SK-N-SH (cell line): ENCODE data around the gene H2AZ1. TPM values are rescaled to one million over a fixed set of nuclear protein-coding genes. Genes with fewer than 3 reads are reported as not detected.

Experiments used
- CTCF ChIA-PET: fragments of 300-600, 350-600 bp; formaldehyde crosslinking; extraction: SDS; loops from one replicate; lab custom pipeline; 2021; lab: Yijun Ruan, JAX
- POLR2A ChIA-PET: fragments of 350-600 bp; sonication (Branson Sonifier 250); formaldehyde crosslinking; extraction: SDS; loops from one replicate; lab custom pipeline; 2020; ENCODE audit warnings: antibody characterized with exemption, inconsistent platforms; lab: Yijun Ruan, JAX
- DNase-seq: peaks from one replicate; pipeline ENCODE4 v3.0.0; 2012
- H2AFZ ChIP-seq: fragments of 200-600 bp; sonication (generic); 2 replicates; pipeline ENCODE4 v1.8.1; 2016; ENCODE audit warnings: antibody characterized with exemption, mild to moderate bottlenecking, low read depth
- H3F3A ChIP-seq: fragments of 200-600 bp; sonication (generic); replicated peaks from 2 replicates; pipeline ENCODE3; 2016; ENCODE audit warnings: antibody characterized with exemption, mild to moderate bottlenecking; ENCODE audit not compliant: insufficient read depth
- H3K27ac ChIP-seq, 2 experiments: fragments of 200-500 bp in 1 of 2; fragments of 200-600 bp in 1 of 2; sonication (Bioruptor generic) in 1 of 2; sonication (generic), shearing (Covaris generic) in 1 of 2; 2 replicates each; pipeline versions ENCODE4 v1.5.1 to v1.6.1; 2014 to 2016; ENCODE audit warnings: low read depth in 2 of 2, inconsistent platforms in 1 of 2, low read length in 1 of 2, mild to moderate bottlenecking in 1 of 2, mixed read lengths in 1 of 2
- H3K27me3 ChIP-seq: fragments of 200-600 bp; sonication (generic), shearing (Covaris generic); 2 replicates; pipeline ENCODE4 v1.6.1; 2016; ENCODE audit warnings: mixed run types; ENCODE audit not compliant: insufficient read depth
- H3K36me3 ChIP-seq, 2 experiments: fragments of 200-500 bp in 1 of 2; fragments of 200-600 bp in 1 of 2; sonication (Bioruptor generic) in 1 of 2; sonication (generic) in 1 of 2; replicated peaks in 1 of 2; 2 replicates each; pipeline versions ENCODE3 to v1.5.1; 2014 to 2016; ENCODE audit warnings: low read length in 1 of 2, mild to moderate bottlenecking in 1 of 2; ENCODE audit not compliant: insufficient read depth in 2 of 2, control insufficient read depth in 1 of 2
- H3K4me1 ChIP-seq, 2 experiments: fragments of 200-500 bp in 1 of 2; fragments of 200-600 bp in 1 of 2; sonication (Bioruptor generic) in 1 of 2; sonication (generic), shearing (Covaris generic) in 1 of 2; 2 replicates each; pipeline versions ENCODE4 v1.5.1 to v1.6.1; 2014 to 2016; ENCODE audit warnings: low read depth in 1 of 2, low read length in 1 of 2, mixed run types in 1 of 2; ENCODE audit not compliant: insufficient read depth in 2 of 2, control insufficient read depth in 1 of 2
- H3K4me2 ChIP-seq: fragments of 200-600 bp; sonication (generic), shearing (Covaris generic); 2 replicates; pipeline ENCODE4 v1.6.1; 2017; ENCODE audit warnings: mixed run types
- H3K4me3 ChIP-seq, 2 experiments: fragments of 200-500 bp in 1 of 2; fragments of 200-600 bp in 1 of 2; sonication (Bioruptor generic) in 1 of 2; sonication (generic), shearing (Covaris generic) in 1 of 2; 2 replicates each; pipeline versions ENCODE4 v1.5.1 to v1.8.1; 2014 to 2016; ENCODE audit warnings: low read depth in 2 of 2, inconsistent platforms in 1 of 2, low read length in 1 of 2, mild to moderate bottlenecking in 1 of 2, mixed read lengths in 1 of 2, moderate library complexity in 1 of 2
- H3K79me2 ChIP-seq: fragments of 200-600 bp; sonication (generic); 2 replicates; pipeline ENCODE4 v1.8.1; 2017; ENCODE audit warnings: mild to moderate bottlenecking; ENCODE audit not compliant: insufficient read depth
- H3K9ac ChIP-seq: fragments of 200-600 bp; sonication (generic); 2 replicates; pipeline ENCODE4 v1.6.1; 2017; ENCODE audit warnings: mixed run types
- H3K9me2 ChIP-seq: fragments of 200-600 bp; sonication (generic); 2 replicates; pipeline ENCODE4 v1.6.1; 2017; ENCODE audit warnings: mixed run types
- H3K9me3 ChIP-seq: fragments of 200-600 bp; sonication (generic); 2 replicates; pipeline ENCODE4 v1.6.1; 2017; ENCODE audit warnings: mixed run types, mild to moderate bottlenecking, moderate library complexity
- H4K20me1 ChIP-seq: fragments of 200-600 bp; sonication (generic); 2 replicates; pipeline ENCODE4 v1.6.1; 2017; ENCODE audit warnings: mild to moderate bottlenecking, mixed run types; ENCODE audit not compliant: insufficient read depth
- CHD2 ChIP-seq: fragments of 150-350 bp; IDR thresholded peaks from 2 replicates; pipeline ENCODE4 v1.6.1; 2018; ENCODE audit warnings: low read length; ENCODE audit not compliant: partially characterized antibody
- ELF1 ChIP-seq: IDR thresholded peaks from 2 replicates; pipeline ENCODE4 v1.4.0; 2012
- EP300 ChIP-seq, 2 experiments: IDR thresholded peaks; 2 replicates each; pipeline versions ENCODE4 v1.4.0 to v1.6.1; 2012; ENCODE audit warnings: borderline replicate concordance in 1 of 2, low read depth in 1 of 2, low read length in 1 of 2
- FOXM1 ChIP-seq: IDR thresholded peaks from 2 replicates; pipeline ENCODE4 v1.4.0; 2012; ENCODE audit warnings: low read depth, mild to moderate bottlenecking
- GABPA ChIP-seq: IDR thresholded peaks from 2 replicates; pipeline ENCODE4 v1.4.0; 2012; ENCODE audit warnings: low read depth, mild to moderate bottlenecking
- GATA2 ChIP-seq: sonication (generic); formaldehyde crosslinking; IDR thresholded peaks from 2 replicates; pipeline ENCODE4 v1.5.0; 2020; ENCODE audit warnings: mild to moderate bottlenecking, missing genetic modification reagents
- MAX ChIP-seq: IDR thresholded peaks from 2 replicates; pipeline ENCODE4 v1.4.0; 2012; ENCODE audit warnings: low read depth
- NFIC ChIP-seq: IDR thresholded peaks from 2 replicates; pipeline ENCODE4 v1.4.0; 2012; ENCODE audit warnings: borderline replicate concordance
- NRF1 ChIP-seq: IDR thresholded peaks from 2 replicates; pipeline ENCODE4 v1.6.1; 2012; ENCODE audit warnings: low read depth, mild to moderate bottlenecking, low read length
- RAD21 ChIP-seq: IDR thresholded peaks from 2 replicates; pipeline ENCODE4 v1.6.1; 2012; ENCODE audit warnings: mild to moderate bottlenecking, low read length
- REST ChIP-seq: IDR thresholded peaks from 2 replicates; pipeline ENCODE4 v1.6.1; 2012; ENCODE audit warnings: mild to moderate bottlenecking, low read depth, low read length, moderate library complexity
- RXRA ChIP-seq: IDR thresholded peaks from 2 replicates; pipeline ENCODE4 v1.4.0; 2012; ENCODE audit warnings: low read depth, mild to moderate bottlenecking, borderline replicate concordance
- TEAD4 ChIP-seq: IDR thresholded peaks from 2 replicates; pipeline ENCODE4 v1.4.0; 2012; ENCODE audit warnings: mild to moderate bottlenecking, borderline replicate concordance; ENCODE audit not compliant: insufficient read depth
- USF1 ChIP-seq: IDR thresholded peaks from 2 replicates; pipeline ENCODE4 v1.4.0; 2012; ENCODE audit warnings: low read depth, borderline replicate concordance
- USF2 ChIP-seq: fragments of 150-350 bp; IDR thresholded peaks from 2 replicates; pipeline ENCODE4 v1.6.1; 2017; ENCODE audit warnings: antibody characterized with exemption, low read length, low read depth, borderline replicate concordance
- ZBTB33 ChIP-seq: IDR thresholded peaks from 2 replicates; pipeline ENCODE4 v1.4.0; 2012; ENCODE audit warnings: low read depth, borderline replicate concordance
- WGBS: methylation state at CpG from one replicate; pipeline ENCODE4 v1.1.6; 2017; ENCODE audit warnings: low lambda C conversion rate; 5-methylcytosine and 5-hydroxymethylcytosine counted together
- polyA plus RNA-seq, 3 experiments: library from polyadenylated mRNA; depleted of rRNA; stranded (reverse); fragments of >200 nt; gene quantifications; 2 replicates each; pipeline ENCODE4 v1.2.3, GENCODE V29; 2012

The H2AZ1 gene
- polyA plus RNA-seq, 1 of the 3 experiments (the other 2 are of a cell fraction) = 408 TPM

- DNase-seq = no peak
- ChIA-PET CTCF (interaction anchor here (0.5 to 3.5 kb wide), 11 partner anchors 44 to 1958 kb away, joined by 3 to 18 read pairs (median 3); partner anchors contain the start of gene LAMTOR3), POLR2A (interaction anchor here (1.5 to 2.6 kb wide), 2 partner anchors 9 to 53 kb away, joined by 3 to 16 read pairs; partner anchors contain the start of gene LAMTOR3)
- Histone ChIP-seq H3K9ac (peak overlapping the region; percentile 92), H3K27ac (peak overlapping the region; percentile 80 to 93), H3K27me3 (no peaks in the 10 kb centered on the region), H3K4me2 (peak overlapping the region; percentile 86), H3K9me3 (no peaks in the 10 kb centered on the region), H3F3A (peaks cover 25% of the 10 kb centered on the region), H3K4me3 (peak overlapping the region; percentile 80 to 86), H2AFZ (peak overlapping the region; percentile 30; the same call in 1 of the 2 replicates)
- TF ChIP-seq MAX = no peak
- TF ChIP-seq USF1 = no peak
- no peak for TF ChIP-seq TEAD4
- 0 out of 2 replicates have a peak, but pooled peaks have one; percentile 3 for TF ChIP-seq ZBTB33
- no peak for TF ChIP-seq GABPA
- TF ChIP-seq, all 33 proteins: peak for 1
- Histone ChIP-seq H3K36me3 (peaks cover 20 to 41% of the 10 kb centered on the region in 2 experiments), H3K4me1 (peaks cover 24% of the 10 kb centered on the region in 2 experiments), H3K79me2 (peaks cover 75% of the 10 kb centered on the region), H4K20me1 (peaks cover 33% of the 10 kb centered on the region), H3K9me2 (no peaks in the 10 kb centered on the region)
- 36% methylated on average over 8 of the region's 8 CpGs for WGBS
Measured at GRCh38 chr4:99947190-99947578, 2.9 kb downstream of the H2AZ1 start.

- Histone ChIP-seq H3K4me3 (peak within 1 kb of the TSS; percentile 80 to 86), H3K9me3 (no peaks in the 10 kb centered on the region), H3K27me3 (no peaks in the 10 kb centered on the region), H2AFZ (peak within 1 kb of the TSS; percentile 32), H3K4me1 (peaks cover 24% of the 10 kb centered on the region in 2 experiments), H4K20me1 (peaks cover 34% of the 10 kb centered on the region), H3K36me3 (peaks cover 20 to 47% of the 10 kb centered on the region in 2 experiments), H3F3A (peaks cover 26% of the 10 kb centered on the region), H3K9ac (peak within 1 kb of the TSS; percentile 92), H3K9me2 (no peaks in the 10 kb centered on the region), H3K4me2 (peak within 1 kb of the TSS; percentile 86), H3K27ac (peak within 1 kb of the TSS; percentile 80 to 93), H3K79me2 (peaks cover 81% of the 10 kb centered on the region)
- ChIA-PET POLR2A (interaction anchor here (1.5 to 2.6 kb wide), 2 partner anchors 8 to 52 kb away, joined by 3 to 16 read pairs; partner anchors contain the start of gene LAMTOR3), CTCF (interaction anchor here (0.5 to 3.5 kb wide), 11 partner anchors 9 to 1959 kb away, joined by 3 to 18 read pairs (median 3); partner anchors contain the start of genes LAMTOR3 and TRMT10A)
- peak; percentile 90 for DNase-seq
- 11% methylated on average over 13 of the region's 87 CpGs for WGBS
- TF ChIP-seq GABPA (peak; percentile 75), EP300 (IDR thresholded peaks at IDR 0.05; ENCODE audit: borderline replicate concordance in 1 of 2, low read depth in 1 of 2, low read length in 1 of 2) (no peak; a peak in 1 of 4 replicates), TEAD4 (no peak), REST (no peak), NRF1 (0 out of 2 replicates have a peak, but pooled peaks have one; percentile 26), USF2 (no peak), NFIC (no peak), RXRA (no peak), MAX (peak; percentile 54; the same call in 1 of the 2 replicates), GATA2 (CRISPR knock-in tag) (no peak), ELF1 (peak; percentile 73), RAD21 (no peak), CHD2 (peak; percentile 10), FOXM1 (no peak)
Measured at GRCh38 chr4:99946356-99947189, 3.5 kb downstream of the H2AZ1 start, which contains the start of gene DNAJB14. TSS of gene DNAJB14 (minus strand) at chr4:99946618. CDS start at chr4:99946571, 47 bp downstream.
